ENCODE results near the gene NANOS3. TPM values are rescaled to one million over a fixed set of nuclear protein-coding genes. Genes with fewer than 3 reads are reported as not detected.
A peak's percentile ranks its signal among the peaks of the same experiment; 100 is the strongest.

NANOS3 gene
- total and polyA plus RNA-seq, 2 of the 13 experiments (the other 11 are each of a cell fraction or from before 2014, with no cell fraction given), result 0.21 TPM; not detected in 1

- TF ChIP-seq HMGXB3 (CRISPR knock-in tag; IDR thresholded peaks at IDR 0.05; ENCODE audit: borderline replicate concordance) (no peak; the same call in 1 of the 2 replicates), KLF12 (CRISPR knock-in tag; IDR thresholded peaks at IDR 0.05; ENCODE audit: borderline replicate concordance) (no peak), MYC (CRISPR knock-in tag; IDR thresholded peaks at IDR 0.05; ENCODE audit: borderline replicate concordance) (peak; percentile 30; the same call in 1 of the 2 replicates), SOX6 (IDR thresholded peaks at IDR 0.05) (no peak), SOX6 (CRISPR knock-in tag; IDR thresholded peaks at IDR 0.05) (0 out of 2 replicates have a peak, but pooled peaks have one; percentile 33), FOXP1 (IDR thresholded peaks at IDR 0.05) (no peak), FOXP1 (CRISPR knock-in tag; IDR thresholded peaks at IDR 0.05) (no peak), ZNF629 (CRISPR knock-in tag; conservative IDR thresholded peaks at IDR 0.05) (no peak), MAX (IDR thresholded peaks at IDR 0.05) (peak; percentile 68; the same call in 1 of the 2 replicates), RARG (CRISPR knock-in tag; IDR thresholded peaks at IDR 0.05; ENCODE audit: low read depth) (no peak), RBM22 (optimal IDR thresholded peaks at IDR 0.05; ENCODE audit: low read length) (no peak), SP5 (CRISPR knock-in tag; IDR thresholded peaks at IDR 0.05; ENCODE audit: borderline replicate concordance, low read depth) (peak; percentile 19; the same call in 1 of the 2 replicates), ZBTB10 (CRISPR knock-in tag; IDR thresholded peaks at IDR 0.05; ENCODE audit: borderline replicate concordance) (peak; percentile 66; the same call in 1 of the 2 replicates), ZNF512B (CRISPR knock-in tag; IDR thresholded peaks at IDR 0.05; ENCODE audit: borderline replicate concordance) (no peak), ZNF616 (CRISPR knock-in tag; IDR thresholded peaks at IDR 0.05; ENCODE audit: low read depth) (no peak), TFDP2 (CRISPR knock-in tag; IDR thresholded peaks at IDR 0.05) (peak; percentile 62), ZNF557 (CRISPR knock-in tag; IDR thresholded peaks at IDR 0.05) (no peak), ZNF207 (IDR thresholded peaks at IDR 0.05; ENCODE audit: borderline replicate concordance) (no peak)
These were observed 43.3 kb upstream of the NANOS3 start (continued) for GRCh38 chr19:13833330-13834243.

Data from HepG2 (cell line).